Endothelial cell of umbilical vein (primary cell): ENCODE results near the gene MITF. TPM values are rescaled to one million over a fixed set of nuclear protein-coding genes. Genes with fewer than 3 reads are reported as not detected.
"Not testable (repeated sequence)": the region's sequence is repeated elsewhere in the genome, so short reads cannot be mapped to it uniquely, and the experiment has no call there.

ENCODE experiments used
- BruUV-seq: library from RNA; stranded (reverse); fragments of 400-500 nt; replicated peaks from 2 replicates; lab custom pipeline; 2021; lab: Mats Ljungman, UMichigan
- CTCF ChIA-PET: fragments of 300-600, 350-600 bp; sonication (Branson Sonifier 250); formaldehyde crosslinking; loops from one replicate; lab custom pipeline; 2021; ENCODE audit warnings: antibody characterized with exemption, inconsistent platforms; lab: Charles Lee
- POLR2A ChIA-PET: fragments of 300-600, 350-600 bp; sonication (Branson Sonifier 250); formaldehyde crosslinking; loops from one replicate; lab custom pipeline; 2021; ENCODE audit warnings: antibody characterized with exemption, inconsistent platforms; lab: Charles Lee
- DNase-seq: peaks from one replicate; pipeline ENCODE4 v3.0.0-alpha.2; 2011; ENCODE audit warnings: low read depth, low spot score
- FAIRE-seq: peaks from 2 replicates; lab custom pipeline; 2011; peaks lifted over from hg19 to GRCh38; lab: Jason Lieb, UNC
- H2AFZ ChIP-seq: 2 replicates; pipeline ENCODE4 v1.6.0; 2012; ENCODE audit warnings: low read depth, low read length, control low read depth, inconsistent platforms
- H3K27ac ChIP-seq: 2 replicates; pipeline ENCODE4 v1.5.1; 2011; ENCODE audit warnings: low read depth, mild to moderate bottlenecking, control low read depth, low read length, moderate library complexity; ENCODE audit not compliant: insufficient read depth
- H3K27me3 ChIP-seq, 2 experiments: 2 replicates each; pipeline versions ENCODE4 v1.6.0 to v1.6.1; 2011; ENCODE audit warnings: low read length in 2 of 2, mixed read lengths in 1 of 2; ENCODE audit not compliant: control insufficient read depth in 2 of 2, insufficient read depth in 2 of 2
- H3K36me3 ChIP-seq, 2 experiments: 2 replicates in 1 of 2; 3 replicates in 1 of 2; pipeline ENCODE4 v1.5.1; 2011; ENCODE audit warnings: low read length in 2 of 2, mild to moderate bottlenecking in 1 of 2, moderate library complexity in 1 of 2; ENCODE audit not compliant: control insufficient read depth in 2 of 2, insufficient read depth in 2 of 2; ENCODE audit errors: extremely low read depth in 1 of 2
- H3K4me1 ChIP-seq: 3 replicates; pipeline ENCODE4 v1.5.1; 2011; ENCODE audit warnings: mild to moderate bottlenecking, low read length; ENCODE audit not compliant: control insufficient read depth, insufficient read depth; ENCODE audit errors: extremely low read depth
- H3K4me2 ChIP-seq: 2 replicates; pipeline ENCODE4 v1.6.1; 2011; ENCODE audit warnings: low read length, control low read depth, mixed read lengths; ENCODE audit not compliant: insufficient read depth
- H3K4me3 ChIP-seq, 3 experiments: fragments of 200-600 bp in 1 of 3; sonication (generic), shearing (Covaris generic) in 1 of 3; replicated peaks in 1 of 3; 2 replicates each; pipeline ENCODE4 v1.5.1; 2011 to 2016; ENCODE audit warnings: control low read depth in 3 of 3, low read length in 3 of 3, mild to moderate bottlenecking in 2 of 3, inconsistent platforms in 1 of 3, low read depth in 1 of 3, moderate library complexity in 1 of 3; ENCODE audit not compliant: insufficient read depth in 1 of 3
- H3K79me2 ChIP-seq: 2 replicates; pipeline ENCODE4 v1.6.0; 2012; ENCODE audit warnings: low read length, inconsistent platforms; ENCODE audit not compliant: control insufficient read depth, insufficient read depth
- H3K9ac ChIP-seq: replicated peaks from 2 replicates; pipeline ENCODE3; 2011; ENCODE audit warnings: low read length, control low read depth; ENCODE audit not compliant: insufficient read depth; ENCODE audit errors: extremely low read depth
- H3K9me1 ChIP-seq: replicated peaks from 3 replicates; pipeline ENCODE4 v1.6.0; 2011; ENCODE audit warnings: mild to moderate bottlenecking, low read length; ENCODE audit not compliant: control insufficient read depth, insufficient read depth; ENCODE audit errors: extremely low read depth
- H3K9me3 ChIP-seq: replicated peaks from 2 replicates; pipeline ENCODE4 v1.5.1; 2012; ENCODE audit warnings: low read length, inconsistent platforms; ENCODE audit not compliant: control insufficient read depth, insufficient read depth
- H4K20me1 ChIP-seq: replicated peaks from 2 replicates; pipeline ENCODE3; 2011; ENCODE audit warnings: mild to moderate bottlenecking, low read length; ENCODE audit not compliant: control insufficient read depth, insufficient read depth; ENCODE audit errors: extremely low read depth
- EZH2 ChIP-seq: IDR thresholded peaks from 2 replicates; pipeline ENCODE4 v1.6.1; 2012; ENCODE audit warnings: borderline replicate concordance, low read depth, mild to moderate bottlenecking, moderate library complexity, low read length, inconsistent platforms; ENCODE audit not compliant: severe bottlenecking
- dilution Hi-C: fragments of 300-500 bp; cut with MboI; formaldehyde crosslinking; loops from one replicate; pipeline ENCODE4 v1.15.0; 2019; ENCODE audit warnings: low sequenced_read_pairs; ENCODE audit not compliant: extremely low pct_ligation_motif_present
- intact Hi-C: fragments of 100-400 bp; cut with micrococcal nuclease; formaldehyde crosslinking; loops from one replicate; pipeline ENCODE4 v1.10.0; 2022
- polyA plus RNA-seq, 4 experiments: library from polyadenylated mRNA; depleted of rRNA in 3 of 4; stranded (reverse) in 3 of 4; unstranded in 1 of 4; fragments of >200 nt; gene quantifications; 2 replicates each; pipeline versions ENCODE4 v1.2.1 to v1.2.3, GENCODE V29; 2011 to 2012; ENCODE audit warnings: missing spikeins in 1 of 4
- total RNA-seq: library from RNA; stranded (reverse); gene quantifications from 2 replicates; pipeline ENCODE4 v1.2.3, GENCODE V29; 2021
- TF ChIP-seq, protein P1 (sequence below), 2 donors: IDR thresholded peaks; 1 replicate in 1 of 2; 2 replicates in 1 of 2; pipeline ENCODE4 v1.5.1; 2011; ENCODE audit warnings: low read length in 2 of 2, mild to moderate bottlenecking in 2 of 2, moderate library complexity in 2 of 2, control low read depth in 1 of 2, inconsistent platforms in 1 of 2, low read depth in 1 of 2; ENCODE audit not compliant: insufficient read depth in 1 of 2; ENCODE audit errors: extremely low read depth in 1 of 2

Gene MITF
- total and polyA plus RNA-seq, 2 donors (not counting 3 experiments of a cell fraction or from before 2014, with no cell fraction given), result 1.6 to 2.5 TPM

GRCh38 chr3:69915726-69916125, 176.5 kb downstream of the MITF start:
- H3K4me3 ChIP-seq, result no peak overlapping the region
- ChIA-PET POLR2A (no interaction called here), CTCF (no interaction called here)
- H4K20me1 ChIP-seq, result no peaks in the 10 kb centered on the region
- no peak overlapping the region for H3K27ac ChIP-seq
- no peak overlapping the region for H3K9ac ChIP-seq
- no peak for TF ChIP-seq EZH2
- no peak overlapping the region for H3K4me2 ChIP-seq
- no TSS peak for BruUV-seq
- H3K27me3 ChIP-seq, result no peaks in the 10 kb centered on the region
- H3K9me1 ChIP-seq, result no peaks in the 10 kb centered on the region
- intact Hi-C loops, result no loop called here
- dilution Hi-C loops, result no loop called here
- no peaks in the 10 kb centered on the region for H3K9me3 ChIP-seq
- no peaks in the 10 kb centered on the region for H3K36me3 ChIP-seq
- no peaks in the 10 kb centered on the region for H3K79me2 ChIP-seq
- no peaks in the 10 kb centered on the region for H3K4me1 ChIP-seq
- FAIRE-seq (no peak), DNase-seq (no peak)
- H2AFZ ChIP-seq, result no peak overlapping the region

DNA sequence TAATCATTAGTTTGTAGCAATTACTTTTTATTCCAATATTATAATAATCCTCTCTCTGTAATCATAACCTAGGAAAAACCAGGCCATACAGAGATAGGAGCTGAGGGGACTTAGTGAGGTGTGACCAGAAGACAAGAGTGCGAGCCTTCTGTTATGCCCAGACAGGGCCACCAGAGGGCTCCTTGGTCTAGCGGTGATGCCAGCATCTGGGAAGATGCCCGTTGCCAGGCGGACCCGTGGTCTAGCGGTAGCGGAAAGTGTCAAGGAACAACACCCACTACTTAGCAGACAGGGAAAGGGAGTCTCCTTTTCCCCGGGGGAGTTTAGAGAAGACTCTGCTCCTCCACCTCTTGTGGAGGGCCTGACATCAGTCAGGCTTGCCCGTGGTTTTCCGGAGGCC, 180.7 kb downstream of the MITF start:
- H3K4me2 ChIP-seq, H3K9ac ChIP-seq, FAIRE-seq, H3K9me3 ChIP-seq, H3K27me3 ChIP-seq, BruUV-seq, POLR2A ChIA-PET, H4K20me1 ChIP-seq, H3K79me2 ChIP-seq, H3K27ac ChIP-seq, H3K36me3 ChIP-seq, H3K9me1 ChIP-seq, H2AFZ ChIP-seq, H3K4me1 ChIP-seq, DNase-seq, H3K4me3 ChIP-seq, CTCF ChIA-PET, dilution Hi-C loops: not testable (repeated sequence)
- TF ChIP-seq, protein P1, sequence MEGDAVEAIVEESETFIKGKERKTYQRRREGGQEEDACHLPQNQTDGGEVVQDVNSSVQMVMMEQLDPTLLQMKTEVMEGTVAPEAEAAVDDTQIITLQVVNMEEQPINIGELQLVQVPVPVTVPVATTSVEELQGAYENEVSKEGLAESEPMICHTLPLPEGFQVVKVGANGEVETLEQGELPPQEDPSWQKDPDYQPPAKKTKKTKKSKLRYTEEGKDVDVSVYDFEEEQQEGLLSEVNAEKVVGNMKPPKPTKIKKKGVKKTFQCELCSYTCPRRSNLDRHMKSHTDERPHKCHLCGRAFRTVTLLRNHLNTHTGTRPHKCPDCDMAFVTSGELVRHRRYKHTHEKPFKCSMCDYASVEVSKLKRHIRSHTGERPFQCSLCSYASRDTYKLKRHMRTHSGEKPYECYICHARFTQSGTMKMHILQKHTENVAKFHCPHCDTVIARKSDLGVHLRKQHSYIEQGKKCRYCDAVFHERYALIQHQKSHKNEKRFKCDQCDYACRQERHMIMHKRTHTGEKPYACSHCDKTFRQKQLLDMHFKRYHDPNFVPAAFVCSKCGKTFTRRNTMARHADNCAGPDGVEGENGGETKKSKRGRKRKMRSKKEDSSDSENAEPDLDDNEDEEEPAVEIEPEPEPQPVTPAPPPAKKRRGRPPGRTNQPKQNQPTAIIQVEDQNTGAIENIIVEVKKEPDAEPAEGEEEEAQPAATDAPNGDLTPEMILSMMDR (IDR thresholded peaks at IDR 0.05; ENCODE audit: extremely low read depth in 1 of 2, insufficient read depth in 1 of 2, low read depth in 1 of 2, low read length in 2 of 2), result peak; percentile 14 to 38
- intact Hi-C loops, result loop anchor here (1.0 kb wide), 1 partner anchor 28 kb away; no protein-coding TSS in a partner anchor
